Tibial artery (tissue), 4 donors: Measurements from ENCODE around the gene TMC6.

ENCODE experiments used
- DNase-seq, 2 donors: peaks; one replicate each; pipeline ENCODE4 v3.0.0-alpha.2; 2019
- H3K27ac ChIP-seq, 2 donors: fragments of 200-600 bp; sonication (generic) in 1 of 2; 1 replicate in 1 of 2; 2 replicates in 1 of 2; pipeline ENCODE4 v1.5.1; 2018 to 2019; ENCODE audit warnings: mild to moderate bottlenecking in 1 of 2
- H3K27me3 ChIP-seq, 2 donors: fragments of 200-600 bp; sonication (generic) in 1 of 2; one replicate each; pipeline versions ENCODE4 v1.5.1 to v1.6.0; 2016 to 2019
- H3K36me3 ChIP-seq, 3 donors: fragments of 200-600 bp; sonication (generic) in 2 of 3; one replicate each; pipeline ENCODE4 v1.5.1; 2016 to 2019; ENCODE audit warnings: mild to moderate bottlenecking in 2 of 3
- H3K4me1 ChIP-seq, 4 donors: fragments of 200-600 bp; sonication (generic) in 2 of 4; 1 replicate in 3 of 4; 2 replicates in 1 of 4; pipeline ENCODE4 v1.5.1; 2016 to 2019
- H3K4me3 ChIP-seq, 2 donors: fragments of 200-600 bp; sonication (generic) in 1 of 2; 1 replicate in 1 of 2; 2 replicates in 1 of 2; pipeline ENCODE4 v1.5.1; 2018 to 2019; ENCODE audit warnings: mild to moderate bottlenecking in 2 of 2
- H3K9me3 ChIP-seq, 3 donors: fragments of 200-600 bp; sonication (generic) in 1 of 3; one replicate each; pipeline ENCODE4 v1.5.1; 2016 to 2019
- CTCF ChIP-seq, 2 experiments: fragments of 200-600 bp in 1 of 2; fragments of 450-650 bp in 1 of 2; IDR thresholded peaks; one replicate each; pipeline ENCODE4 v1.5.1; 2017 to 2019; ENCODE audit warnings: antibody characterized with exemption in 2 of 2, mild to moderate bottlenecking in 1 of 2, moderate library complexity in 1 of 2
- intact Hi-C: fragments of 100-400 bp; cut with DNase I; formaldehyde crosslinking; loops from one replicate; pipeline ENCODE4 v1.15.0; 2023; ENCODE audit warnings: low total_unique reads

TMC6 gene

DNA sequence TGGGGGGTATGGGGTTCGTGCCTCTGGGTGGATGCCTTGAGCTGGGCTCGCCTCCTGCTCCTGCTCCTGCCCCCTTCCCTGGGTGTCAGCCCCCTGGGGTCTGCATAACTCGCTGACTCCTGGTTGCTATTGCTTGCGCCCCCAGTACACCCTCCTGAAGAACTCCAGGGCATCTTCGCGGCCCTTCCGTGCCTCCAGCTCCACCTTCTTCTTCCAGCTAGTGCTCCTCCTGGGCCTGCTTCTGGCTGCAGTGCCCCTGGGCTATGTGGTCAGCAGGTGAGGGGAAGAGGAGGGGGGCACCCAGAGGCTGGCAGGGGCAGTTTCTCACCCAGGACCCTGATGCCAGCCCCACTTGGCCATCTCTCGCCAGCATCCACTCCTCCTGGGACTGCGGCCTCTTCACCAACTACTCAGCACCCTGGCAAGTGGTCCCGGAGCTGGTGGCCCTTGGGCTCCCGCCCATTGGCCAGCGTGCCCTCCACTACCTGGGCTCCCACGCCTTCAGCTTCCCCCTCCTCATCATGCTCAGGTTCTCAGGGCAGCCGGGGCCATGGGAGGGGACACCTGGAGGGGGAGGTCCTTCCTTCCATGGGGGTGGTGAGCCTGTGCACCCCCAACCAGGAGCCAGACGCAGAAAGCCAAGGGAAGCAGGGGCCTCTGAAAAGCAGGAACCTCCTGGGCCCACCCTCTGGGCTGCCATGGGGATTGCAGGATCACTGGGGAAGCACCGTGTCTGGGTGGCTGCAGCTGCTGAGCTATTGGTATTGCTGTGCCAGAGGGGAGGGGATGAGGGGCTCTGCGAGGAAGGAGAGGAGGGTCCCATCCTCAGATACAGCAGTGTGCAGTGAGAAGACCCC lies 9.9 kb upstream of the TMC6 start:
- no peak for TF ChIP-seq CTCF (IDR thresholded peaks at IDR 0.05)
- H3K36me3 ChIP-seq, result no peaks in the 10 kb centered on the region
- peaks cover 0 to 30% of the 10 kb centered on the region in 2 donors for H3K27me3 ChIP-seq
- no peaks in the 10 kb centered on the region for H3K9me3 ChIP-seq
- H3K4me3 ChIP-seq, result no peak overlapping the region
- H3K4me1 ChIP-seq, result peaks cover 0 to 12% (median 9%) of the 10 kb centered on the region in 4 donors
- no peak for DNase-seq
- intact Hi-C loops, result no loop called here
- H3K27ac ChIP-seq, result no peak overlapping the region

DNA sequence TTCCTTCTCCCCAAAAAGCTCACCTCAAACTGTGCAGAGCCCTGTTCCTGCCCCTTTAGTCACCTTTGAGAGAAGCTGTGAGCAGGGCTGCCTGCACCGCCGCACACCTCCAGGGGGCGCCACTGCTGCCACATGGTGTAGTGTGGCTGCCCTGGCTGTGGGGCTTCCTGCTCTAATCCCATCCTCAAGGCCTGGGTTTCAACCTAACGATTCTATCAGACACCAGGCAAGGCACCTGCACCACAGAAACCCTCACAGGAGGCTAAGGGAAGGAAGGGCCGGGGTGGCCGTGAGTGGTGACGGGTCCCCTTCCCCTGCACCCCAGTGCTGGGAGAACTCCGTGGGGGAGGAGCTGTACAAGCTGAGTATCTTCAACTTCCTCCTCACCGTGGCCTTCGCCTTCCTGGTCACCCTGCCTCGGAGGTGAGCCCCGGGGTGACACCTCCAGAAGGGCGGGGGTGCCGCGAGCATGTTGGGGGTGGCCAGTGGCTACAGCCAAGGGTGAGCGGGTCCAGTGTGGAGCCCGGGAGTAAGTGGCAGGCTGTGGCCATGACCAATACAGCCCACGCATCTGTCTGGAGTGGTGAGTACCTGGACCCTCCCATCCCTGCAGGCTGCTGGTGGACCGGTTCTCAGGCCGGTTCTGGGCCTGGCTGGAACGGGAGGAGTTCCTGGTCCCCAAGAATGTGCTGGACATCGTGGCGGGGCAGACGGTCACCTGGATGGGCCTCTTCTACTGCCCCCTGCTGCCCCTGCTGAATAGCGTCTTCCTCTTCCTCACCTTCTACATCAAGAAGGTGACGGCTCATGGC lies 9.0 kb upstream of the TMC6 start:
- no peak for DNase-seq
- Histone ChIP-seq H3K4me1 (peaks cover 0 to 12% (median 9%) of the 10 kb centered on the region in 4 donors), H3K9me3 (no peaks in the 10 kb centered on the region), H3K36me3 (no peaks in the 10 kb centered on the region), H3K27me3 (peaks cover 0 to 32% of the 10 kb centered on the region in 2 donors), H3K27ac (no peak overlapping the region), H3K4me3 (no peak overlapping the region)
- intact Hi-C loops, result no loop called here
- TF ChIP-seq CTCF (IDR thresholded peaks at IDR 0.05), result no peak

GRCh38 chr17:78135858-78136500 lies 7.4 kb upstream of the TMC6 start:
- no peak overlapping the region for H3K27ac ChIP-seq
- H3K4me1 ChIP-seq, result peaks cover 0 to 28% (median 23%) of the 10 kb centered on the region in 4 donors
- no peak overlapping the region for H3K4me3 ChIP-seq
- H3K9me3 ChIP-seq, result no peaks in the 10 kb centered on the region
- TF ChIP-seq CTCF (IDR thresholded peaks at IDR 0.05), result no peak
- intact Hi-C loops, result no loop called here
- DNase-seq, result no peak
- H3K27me3 ChIP-seq, result peaks cover 0 to 34% of the 10 kb centered on the region in 2 donors
- H3K36me3 ChIP-seq, result no peaks in the 10 kb centered on the region

GRCh38 chr17:78134899-78135385 lies 6.4 kb upstream of the TMC6 start:
- DNase-seq, result no peak
- H3K9me3 ChIP-seq, result no peaks in the 10 kb centered on the region
- H3K27ac ChIP-seq, result no peak overlapping the region
- intact Hi-C loops, result no loop called here
- no peaks in the 10 kb centered on the region for H3K36me3 ChIP-seq
- TF ChIP-seq CTCF (IDR thresholded peaks at IDR 0.05), result no peak
- H3K4me3 ChIP-seq, result no peak overlapping the region
- peaks cover 0 to 42% of the 10 kb centered on the region in 2 donors for H3K27me3 ChIP-seq
- peaks cover 0 to 25% (median 15%) of the 10 kb centered on the region in 4 donors for H3K4me1 ChIP-seq
